Central memory CD8-positive, alpha-beta T cell (primary cell): ENCODE measurements around the gene ANKRD2.
A peak's percentile ranks its signal among the peaks of the same experiment; 100 is the strongest.
"Not testable (repeated sequence)": the region's sequence is repeated elsewhere in the genome, so short reads cannot be mapped to it uniquely, and the experiment has no call there.

ENCODE experiments used
- ATAC-seq: fragments of 150-1000 bp; cut with Tn5 transposase; replicated peaks from 2 replicates; pipeline ENCODE4 v1.10.0; 2022; ENCODE audit warnings: mild to moderate bottlenecking, moderate FRiP score, moderate number of reproducible peaks; ENCODE audit not compliant: poor library complexity, severe bottlenecking; ENCODE audit errors: extremely low read depth
- DNase-seq, 2 donors: peaks; one replicate each; pipeline ENCODE4 v3.0.0; 2021; ENCODE audit warnings: low spot score in 2 of 2
- H3K27ac Mint-ChIP-seq: one replicate; pipeline ENCODE4 v1.8.0; 2022; ENCODE audit warnings: low read depth, mild to moderate bottlenecking, moderate library complexity, mixed read lengths
- H3K27me3 Mint-ChIP-seq: one replicate; pipeline ENCODE4 v1.8.0; 2022; ENCODE audit warnings: mixed read lengths
- H3K36me3 Mint-ChIP-seq: one replicate; pipeline ENCODE4 v1.8.0; 2022; ENCODE audit warnings: mild to moderate bottlenecking, moderate library complexity, mixed read lengths; ENCODE audit not compliant: insufficient read depth
- H3K4me1 Mint-ChIP-seq: one replicate; pipeline ENCODE4 v1.8.0; 2022; ENCODE audit warnings: mixed read lengths
- H3K4me3 Mint-ChIP-seq: one replicate; pipeline ENCODE4 v1.8.0; 2022; ENCODE audit warnings: mild to moderate bottlenecking, moderate library complexity, mixed read lengths
- H3K9me3 Mint-ChIP-seq: one replicate; pipeline ENCODE4 v1.8.0; 2022; ENCODE audit warnings: mixed read lengths

Gene ANKRD2

GRCh38 chr10:97570146-97570788 is 2.3 kb upstream of the ANKRD2 start:
- no peak overlapping the region for H3K27ac Mint-ChIP-seq
- no peak for DNase-seq
- H3K27me3 Mint-ChIP-seq: no peaks in the 10 kb centered on the region
- H3K4me1 Mint-ChIP-seq: no peaks in the 10 kb centered on the region
- ATAC-seq: no peak
- H3K9me3 Mint-ChIP-seq: no peaks in the 10 kb centered on the region
- no peak overlapping the region for H3K4me3 Mint-ChIP-seq
- H3K36me3 Mint-ChIP-seq: peaks cover 1% of the 10 kb centered on the region

GRCh38 chr10:97570789-97571471 is 1.6 kb upstream of the ANKRD2 start:
- Mint-ChIP-seq H3K27ac (no peak overlapping the region), H3K9me3 (no peaks in the 10 kb centered on the region), H3K36me3 (no peaks in the 10 kb centered on the region), H3K4me1 (no peaks in the 10 kb centered on the region), H3K27me3 (no peaks in the 10 kb centered on the region), H3K4me3 (no peak overlapping the region)
- DNase-seq: no peak
- no peak for ATAC-seq

GRCh38 chr10:97571622-97572021 is 957 bp upstream of the ANKRD2 start:
- H3K4me3 Mint-ChIP-seq: no peak overlapping the region
- no peaks in the 10 kb centered on the region for H3K27me3 Mint-ChIP-seq
- H3K27ac Mint-ChIP-seq: no peak overlapping the region
- no peak for DNase-seq
- no peaks in the 10 kb centered on the region for H3K36me3 Mint-ChIP-seq
- no peaks in the 10 kb centered on the region for H3K4me1 Mint-ChIP-seq
- no peak for ATAC-seq
- no peaks in the 10 kb centered on the region for H3K9me3 Mint-ChIP-seq

GRCh38 chr10:97573021-97573420 is 442 bp downstream of the ANKRD2 start:
- H3K4me1 Mint-ChIP-seq: no peaks in the 10 kb centered on the region
- ATAC-seq (no peak), DNase-seq (no peak)
- H3K4me3 Mint-ChIP-seq: no peak overlapping the region
- H3K27me3 Mint-ChIP-seq: no peaks in the 10 kb centered on the region
- no peaks in the 10 kb centered on the region for H3K36me3 Mint-ChIP-seq
- H3K27ac Mint-ChIP-seq: no peak overlapping the region
- H3K9me3 Mint-ChIP-seq: no peaks in the 10 kb centered on the region

- Mint-ChIP-seq H3K36me3 (no peaks in the 10 kb centered on the region), H3K9me3 (no peaks in the 10 kb centered on the region), H3K4me1 (no peaks in the 10 kb centered on the region), H3K27me3 (no peaks in the 10 kb centered on the region), H3K27ac (no peak overlapping the region), H3K4me3 (no peak overlapping the region)
- DNase-seq (no peak), ATAC-seq (no peak)
Observed at GRCh38 chr10:97573672-97574071, 1.1 kb downstream of the ANKRD2 start.

GRCh38 chr10:97574374-97575126 is 2.0 kb downstream of the ANKRD2 start:
- Mint-ChIP-seq H3K27ac (no peak overlapping the region), H3K27me3 (no peaks in the 10 kb centered on the region)

GRCh38 chr10:97575127-97575668 is 2.6 kb downstream of the ANKRD2 start:
- Mint-ChIP-seq H3K4me1 (peaks cover 1% of the 10 kb centered on the region), H3K36me3 (no peaks in the 10 kb centered on the region), H3K4me3 (no peak overlapping the region), H3K27ac (no peak overlapping the region), H3K9me3 (no peaks in the 10 kb centered on the region), H3K27me3 (no peaks in the 10 kb centered on the region)
- ATAC-seq: no peak
- DNase-seq: no peak

More at GRCh38 chr10:97574374-97575126, 2.0 kb downstream of the ANKRD2 start:
- DNase-seq (no peak), ATAC-seq (peak; percentile 32)
- H3K36me3 Mint-ChIP-seq: no peaks in the 10 kb centered on the region
- H3K9me3 Mint-ChIP-seq: no peaks in the 10 kb centered on the region
- no peak overlapping the region for H3K4me3 Mint-ChIP-seq
- H3K4me1 Mint-ChIP-seq: no peaks in the 10 kb centered on the region

GRCh38 chr10:97576487-97576886 is 3.9 kb downstream of the ANKRD2 start:
- not testable (repeated sequence) for ATAC-seq, DNase-seq, H3K27ac Mint-ChIP-seq, H3K4me1 Mint-ChIP-seq, H3K36me3 Mint-ChIP-seq, H3K27me3 Mint-ChIP-seq, H3K9me3 Mint-ChIP-seq, H3K4me3 Mint-ChIP-seq

GRCh38 chr10:97577701-97578100 is 5.1 kb downstream of the ANKRD2 start:
- no peaks in the 10 kb centered on the region for H3K27me3 Mint-ChIP-seq
- no peak for DNase-seq
- H3K27ac Mint-ChIP-seq: no peak overlapping the region
- H3K4me3 Mint-ChIP-seq: no peak overlapping the region
- H3K4me1 Mint-ChIP-seq: peaks cover 6% of the 10 kb centered on the region
- H3K9me3 Mint-ChIP-seq: no peaks in the 10 kb centered on the region
- no peak for ATAC-seq
- H3K36me3 Mint-ChIP-seq: no peaks in the 10 kb centered on the region

GRCh38 chr10:97578171-97578844 is 5.7 kb downstream of the ANKRD2 start:
- H3K27ac Mint-ChIP-seq: no peak overlapping the region
- H3K4me1 Mint-ChIP-seq: peaks cover 6% of the 10 kb centered on the region
- no peak overlapping the region for H3K4me3 Mint-ChIP-seq
- no peak for DNase-seq
- H3K36me3 Mint-ChIP-seq: no peaks in the 10 kb centered on the region
- no peaks in the 10 kb centered on the region for H3K9me3 Mint-ChIP-seq
- no peaks in the 10 kb centered on the region for H3K27me3 Mint-ChIP-seq
- ATAC-seq: no peak

- Mint-ChIP-seq H3K4me3 (no peak overlapping the region), H3K36me3 (no peaks in the 10 kb centered on the region), H3K4me1 (peaks cover 6% of the 10 kb centered on the region), H3K27ac (no peak overlapping the region), H3K27me3 (no peaks in the 10 kb centered on the region), H3K9me3 (no peaks in the 10 kb centered on the region)
- no peak for ATAC-seq
- DNase-seq: no peak
Observed at GRCh38 chr10:97580421-97581367, 8.1 kb downstream of the ANKRD2 start.
